ENCODE data around the gene KDM8. TPM values are rescaled to one million over a fixed set of nuclear protein-coding genes. Genes with fewer than 3 reads are reported as not detected.

The KDM8 gene
- total RNA-seq, 1 experiment from 2014 or later, result 15.5 TPM

GRCh38 chr16:27226476-27226875 lies 23.1 kb downstream of the KDM8 start:
- H3K4me1 ChIP-seq (ENCODE audit: insufficient read depth, low read length), result no peaks in the 10 kb centered on the region
- H2AFZ ChIP-seq (ENCODE audit: low read length), result no peak overlapping the region
- no peak overlapping the region for H2AK5ac ChIP-seq (ENCODE audit: insufficient read length, low read length)
- Mint-ChIP-seq H3K27ac (peak overlapping the region in 1 of 3 experiments; percentile 34; a peak in 1 of 7 replicates), H3K4me1 (peaks cover 4 to 7% of the 10 kb centered on the region in 2 experiments; a peak in 2 of 4 replicates), H3K36me3 (ENCODE audit: insufficient read depth in 1 of 3, low read depth in 3 of 3) (no peaks in the 10 kb centered on the region), H3K4me3 (no peak overlapping the region), H3K9me3 (no peaks in the 10 kb centered on the region), H3K27me3 (ENCODE audit: low read depth) (no peaks in the 10 kb centered on the region)
- no peak overlapping the region for H4K5ac ChIP-seq (ENCODE audit: insufficient read length, low read depth, low read length)
- no peak overlapping the region for H3K56ac ChIP-seq (ENCODE audit: insufficient read length, low read depth, low read length)
- H4K8ac ChIP-seq (replicated peaks; ENCODE audit: insufficient read length, low read depth, low read length), result no peak overlapping the region
- H3K4me2 ChIP-seq (ENCODE audit: insufficient read depth, insufficient read length, low read length), result no peak overlapping the region
- no peak for DNase-seq
- H3K18ac ChIP-seq (ENCODE audit: insufficient read length, low read depth, low read length), result no peak overlapping the region
- no peaks in the 10 kb centered on the region for H3K23me2 ChIP-seq (ENCODE audit: insufficient read length, low read depth, low read length, poor library complexity, severe bottlenecking)
- WGBS (ENCODE audit: extremely low coverage, insufficient read length, low lambda C conversion rate), result no CpG with 5 or more reads among the region's 20 CpGs
- no peak overlapping the region for H2BK120ac ChIP-seq (ENCODE audit: low read depth, low read length, poor library complexity, severe bottlenecking)
- H4K91ac ChIP-seq (ENCODE audit: insufficient read length, low read depth, low read length), result no peak overlapping the region
- no peak overlapping the region for H3T11ph ChIP-seq (ENCODE audit: low read length)
- no peak overlapping the region for H2BK12ac ChIP-seq (ENCODE audit: insufficient read length, low read depth, low read length)
- no peak overlapping the region for H3K14ac ChIP-seq (ENCODE audit: insufficient read depth, low read length)
- H2BK20ac ChIP-seq (ENCODE audit: low read depth, low read length, poor library complexity, severe bottlenecking), result no peak overlapping the region
- no peak for TF ChIP-seq CTCF (conservative IDR thresholded peaks at IDR 0.05)
- no peaks in the 10 kb centered on the region for H3K27me3 ChIP-seq (ENCODE audit: insufficient read depth, low read length)
- no peak overlapping the region for H3K9ac ChIP-seq (ENCODE audit: extremely low read depth, insufficient read length, low read length)
- no peak overlapping the region for H3K4ac ChIP-seq (ENCODE audit: low read depth, low read length)
- H3K79me2 ChIP-seq (ENCODE audit: insufficient read depth, low read length), result no peaks in the 10 kb centered on the region
- H3K27ac ChIP-seq (ENCODE audit: insufficient read length, low read depth, low read length), result no peak overlapping the region
- H2BK5ac ChIP-seq (ENCODE audit: insufficient read length, low read length), result no peak overlapping the region
- no peak overlapping the region for H3K23ac ChIP-seq (ENCODE audit: insufficient read length, low read depth, low read length)
- no peaks in the 10 kb centered on the region for H3K9me3 ChIP-seq (ENCODE audit: control insufficient read depth, low read depth, low read length)
- H2BK15ac ChIP-seq (ENCODE audit: low read depth, low read length), result no peak overlapping the region
- H4K20me1 ChIP-seq (ENCODE audit: control insufficient read depth, insufficient read depth, insufficient read length), result no peaks in the 10 kb centered on the region
- no peaks in the 10 kb centered on the region for H3K79me1 ChIP-seq (ENCODE audit: insufficient read depth, low read depth, low read length, poor library complexity, severe bottlenecking)
